Frontal cortex (tissue), 4 donors: Measurements from ENCODE around the gene MARS2. TPM values are rescaled to one million over a fixed set of nuclear protein-coding genes. Genes with fewer than 3 reads are reported as not detected.
"Not testable (repeated sequence)": the region's sequence is repeated elsewhere in the genome, so short reads cannot be mapped to it uniquely, and the experiment has no call there.

ENCODE experiments used
- DNase-seq, 2 donors: peaks; one replicate each; pipeline ENCODE4 v3.0.0; 2012; ENCODE audit warnings: low spot score in 2 of 2
- FAIRE-seq: peaks from 2 replicates; lab custom pipeline; 2012; peaks lifted over from hg19 to GRCh38; lab: Jason Lieb, UNC
- total RNA-seq: library from RNA; depleted of rRNA; stranded (reverse); fragments of >200 nt; gene quantifications from one replicate; pipeline ENCODE4 v1.2.3, GENCODE V29; 2014
- donor health status: control.
- donor health status: control.
- donor health status: control.

The MARS2 gene
- total RNA-seq: 9.8 TPM

DNA sequence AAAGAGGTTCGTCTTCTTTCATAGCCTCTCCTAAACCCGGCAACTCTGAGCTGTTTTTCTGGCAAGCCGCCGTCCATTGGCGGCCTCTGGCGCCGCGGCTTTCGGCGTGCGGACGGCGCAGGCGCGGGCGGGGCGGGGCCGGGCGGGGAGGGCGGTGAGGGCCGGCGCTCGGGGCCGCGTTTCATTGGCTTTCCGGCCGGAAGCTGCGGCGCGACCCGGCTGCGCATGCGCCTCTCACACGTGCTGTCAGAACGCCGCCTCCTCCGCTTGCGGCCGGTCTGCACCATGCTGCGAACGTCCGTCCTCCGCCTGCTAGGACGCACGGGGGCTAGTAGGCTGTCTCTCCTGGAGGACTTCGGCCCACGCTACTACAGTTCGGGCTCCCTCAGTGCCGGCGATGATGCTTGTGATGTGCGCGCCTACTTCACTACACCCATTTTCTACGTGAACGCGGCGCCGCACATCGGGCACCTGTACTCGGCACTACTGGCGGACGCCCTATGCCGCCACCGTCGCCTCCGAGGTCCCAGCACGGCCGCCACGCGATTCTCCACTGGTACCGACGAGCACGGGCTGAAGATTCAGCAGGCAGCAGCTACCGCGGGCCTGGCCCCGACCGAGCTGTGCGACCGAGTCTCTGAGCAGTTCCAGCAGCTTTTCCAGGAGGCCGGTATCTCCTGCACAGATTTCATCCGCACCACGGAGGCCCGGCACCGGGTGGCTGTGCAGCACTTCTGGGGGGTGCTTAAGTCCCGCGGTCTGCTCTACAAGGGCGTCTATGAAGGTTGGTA is at the start of gene MARS2:
TSS of gene MARS2 (plus strand) at position 249 of the 791 bp plus-strand sequence. CDS start at position 286, 37 bp downstream.
- peak; percentile 88 to 94 for DNase-seq
- FAIRE-seq: no peak

DNA sequence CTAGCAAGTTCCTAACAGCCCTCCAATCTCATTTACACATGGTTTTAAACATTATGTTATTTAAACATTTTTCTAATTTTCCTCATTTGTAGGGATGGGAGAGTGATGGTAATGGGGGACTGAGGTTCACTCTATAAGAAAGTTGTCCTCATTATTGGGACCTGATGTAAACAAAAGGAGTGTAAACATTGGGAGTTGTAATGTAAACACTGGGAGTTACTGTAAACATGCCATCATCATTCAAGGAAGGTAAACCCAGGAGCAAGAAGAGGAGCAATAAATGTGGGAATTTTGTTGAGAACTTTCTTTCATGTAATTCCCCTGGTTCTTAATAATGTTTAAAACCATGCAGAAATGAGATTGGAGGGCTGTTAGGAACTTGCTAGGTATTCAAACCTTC is 47.6 kb upstream of the MARS2 start:
- DNase-seq (no peak), FAIRE-seq (no peak)

DNA sequence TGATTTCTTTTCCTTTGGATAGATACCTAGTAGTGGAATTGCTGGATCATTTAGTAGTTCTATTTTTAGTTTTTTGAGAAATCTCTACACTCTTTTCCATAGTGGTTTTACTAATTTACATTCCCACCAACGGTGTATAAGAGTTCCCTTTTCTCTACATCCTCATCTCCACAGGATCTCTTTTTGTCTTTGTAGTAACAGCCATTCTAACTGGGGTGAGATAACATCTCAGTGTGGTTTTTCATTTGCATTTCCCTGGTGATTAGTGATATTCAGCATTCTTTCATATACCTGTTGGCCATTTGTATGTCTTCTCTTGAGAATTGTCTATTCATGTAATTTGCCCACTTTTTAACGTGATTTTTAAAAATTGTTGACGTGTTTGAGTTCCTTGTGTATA is 43.5 kb upstream of the MARS2 start:
- FAIRE-seq (no peak), DNase-seq (no peak)

DNA sequence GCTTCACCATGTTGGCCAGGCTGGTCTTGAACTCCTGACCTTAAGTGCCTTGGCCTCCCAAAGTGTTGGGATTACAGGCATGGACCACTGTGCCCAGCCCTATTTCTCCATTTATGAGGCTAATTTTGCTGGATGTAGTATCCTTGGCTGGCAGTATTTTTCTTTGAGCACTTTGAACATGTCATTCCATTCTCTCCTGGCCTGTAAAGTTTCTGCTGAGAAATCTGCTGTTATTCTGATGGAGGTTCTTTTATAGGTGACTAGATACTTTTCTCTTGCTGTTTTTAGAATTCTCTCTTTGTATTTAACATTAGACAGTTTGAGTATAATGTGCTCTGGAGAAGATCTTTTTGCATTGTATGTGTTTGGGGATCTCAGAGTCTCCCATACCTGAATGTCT is 38.9 kb upstream of the MARS2 start:
- DNase-seq (no peak), FAIRE-seq (no peak)

DNA sequence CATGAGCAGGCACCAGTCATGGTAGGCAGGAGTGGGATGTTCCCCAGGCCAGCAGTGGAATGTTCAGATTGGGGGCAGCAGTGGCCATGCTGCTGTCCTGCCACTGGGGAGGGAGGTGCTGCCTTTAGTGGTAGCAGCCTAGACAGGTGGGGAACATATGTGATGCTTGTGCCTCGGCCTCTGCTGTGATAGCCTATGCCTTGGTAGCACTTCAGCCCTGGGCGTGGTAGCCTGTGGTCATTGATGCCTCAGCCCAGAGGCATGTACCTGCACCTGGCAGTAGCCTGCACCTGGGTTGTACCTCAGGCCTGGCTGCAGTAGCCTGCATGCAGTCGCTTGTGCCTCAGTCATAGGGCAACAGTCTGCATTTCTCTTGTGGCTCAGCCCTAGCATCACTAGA is 36.9 kb upstream of the MARS2 start:
- DNase-seq: no peak
- FAIRE-seq: no peak

DNA sequence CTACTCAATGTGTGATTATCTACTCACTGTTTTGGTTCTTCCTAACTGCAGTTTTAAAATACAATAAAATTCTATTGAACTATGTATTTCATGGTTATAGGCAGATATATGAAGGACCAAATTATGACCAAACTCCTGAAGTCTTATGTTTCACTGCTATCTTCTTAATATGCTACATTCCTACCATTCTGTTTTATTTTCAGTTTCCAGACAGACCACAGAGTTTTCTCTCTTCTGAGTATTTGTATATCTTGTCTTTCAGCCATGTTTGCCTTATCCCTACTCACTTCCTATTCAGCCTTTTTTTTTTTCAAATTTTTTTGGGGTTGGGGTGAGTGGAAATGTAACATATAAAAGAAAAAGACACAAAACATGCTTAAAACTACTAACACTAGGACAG is 36.1 kb upstream of the MARS2 start:
- DNase-seq: no peak
- no peak for FAIRE-seq

DNA sequence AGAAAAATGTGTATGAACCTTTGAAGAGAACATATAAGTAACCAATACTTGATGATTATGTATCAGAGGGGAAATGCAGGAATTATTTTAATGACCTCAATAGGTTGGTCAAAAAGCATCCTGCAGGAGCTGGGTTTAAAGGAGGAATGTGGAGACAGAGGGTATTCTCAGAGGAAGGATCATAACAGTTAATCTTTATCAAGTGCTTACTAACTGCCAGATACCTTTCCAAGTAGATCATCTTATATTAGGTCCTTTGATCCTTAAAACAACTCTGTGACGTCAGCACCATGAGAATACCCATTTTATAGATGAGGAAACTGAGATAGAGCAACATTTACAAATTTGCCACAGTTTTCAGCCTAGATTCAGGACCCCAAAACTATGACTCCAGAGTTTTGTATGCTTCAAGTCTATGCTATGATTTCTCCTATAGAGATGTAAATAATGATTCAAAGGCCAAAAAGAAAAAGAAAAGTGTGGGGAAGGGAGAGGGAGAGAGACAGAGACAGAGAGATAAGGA is 32.7 kb upstream of the MARS2 start:
- FAIRE-seq: no peak

DNA sequence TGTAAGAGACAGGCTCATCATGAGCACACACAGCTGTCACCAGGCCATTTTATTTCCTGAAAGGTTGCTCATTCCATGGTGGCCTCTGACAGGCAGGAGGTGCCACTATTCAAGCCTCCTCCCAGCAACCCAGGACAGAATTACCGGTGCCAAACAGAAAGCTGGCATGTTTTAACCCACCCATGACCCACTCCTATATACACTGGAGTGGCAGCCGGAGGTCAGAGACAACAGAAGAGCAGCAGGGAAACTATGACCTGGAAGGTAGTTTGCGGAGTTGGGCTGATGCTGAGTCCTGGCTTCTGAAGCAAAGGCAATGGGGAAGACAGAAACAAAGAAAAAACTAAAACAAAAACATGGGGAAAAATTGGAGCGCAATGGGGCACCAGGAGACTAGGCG is 32.1 kb upstream of the MARS2 start:
- DNase-seq: no peak

More for the DNA sequence above, 32.7 kb upstream of the MARS2 start:
- DNase-seq: no peak

DNA sequence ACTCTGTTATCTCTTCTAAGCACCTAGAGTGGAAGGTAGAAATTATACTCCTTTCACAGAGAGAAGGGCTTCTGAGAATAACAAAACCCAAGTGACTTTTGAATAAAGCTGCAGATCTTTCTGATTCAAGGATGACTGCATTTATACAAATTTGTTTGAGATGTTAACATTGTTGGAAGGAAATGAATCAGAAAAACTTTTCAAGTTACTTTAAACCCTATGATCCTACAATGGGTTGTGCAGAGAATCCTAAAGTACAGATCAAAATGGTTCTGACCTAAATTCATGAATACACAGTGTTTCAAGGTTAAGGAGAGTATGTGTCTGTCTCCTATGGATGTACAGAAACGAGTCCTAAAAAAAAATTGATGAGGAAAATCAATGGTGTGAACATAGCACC is 31.6 kb upstream of the MARS2 start:
- FAIRE-seq: no peak
- DNase-seq: no peak

More for the DNA sequence above, 32.1 kb upstream of the MARS2 start:
- FAIRE-seq: no peak

DNA sequence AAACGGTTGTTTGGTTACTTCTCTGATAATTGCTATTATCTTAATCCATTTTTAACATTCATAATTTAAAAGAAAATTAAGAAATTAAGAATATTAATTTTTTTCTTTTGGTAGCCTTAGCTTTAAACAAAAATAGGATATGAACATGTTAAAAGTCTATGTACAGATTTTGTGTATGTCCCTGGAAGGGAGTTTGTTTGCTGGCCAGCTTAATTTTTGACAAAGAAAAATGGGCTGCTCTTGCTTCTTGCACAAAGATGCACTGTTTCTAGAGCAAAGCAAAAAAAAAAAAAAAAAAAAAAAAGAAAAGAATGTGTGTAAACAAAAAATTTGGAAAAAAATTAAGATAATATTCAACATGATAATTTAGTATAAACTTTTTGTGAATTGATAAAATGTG is 31.1 kb upstream of the MARS2 start:
- FAIRE-seq (peak; percentile 93), DNase-seq (no peak)

DNA sequence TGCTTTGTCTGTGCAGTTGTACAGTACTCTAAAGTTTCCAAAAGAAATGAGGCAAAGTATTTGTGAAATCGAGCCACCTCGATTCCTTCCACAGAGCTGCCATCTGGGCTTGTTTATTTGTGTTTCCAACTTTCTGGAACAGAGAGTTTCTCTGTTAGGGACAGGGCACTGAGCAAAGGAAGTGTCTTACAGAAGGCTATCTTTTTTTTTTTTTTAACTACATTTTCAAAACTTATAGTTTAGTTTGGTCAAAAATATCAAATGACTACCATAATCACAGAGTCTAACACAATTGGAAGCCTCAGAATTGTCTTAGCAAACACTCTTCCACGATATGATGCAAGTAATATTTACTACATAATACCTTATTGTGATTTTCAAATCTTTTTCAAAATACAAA is 30.6 kb upstream of the MARS2 start:
- FAIRE-seq (peak; percentile 36), DNase-seq (peak in 1 of 2 donors; percentile 13)

DNA sequence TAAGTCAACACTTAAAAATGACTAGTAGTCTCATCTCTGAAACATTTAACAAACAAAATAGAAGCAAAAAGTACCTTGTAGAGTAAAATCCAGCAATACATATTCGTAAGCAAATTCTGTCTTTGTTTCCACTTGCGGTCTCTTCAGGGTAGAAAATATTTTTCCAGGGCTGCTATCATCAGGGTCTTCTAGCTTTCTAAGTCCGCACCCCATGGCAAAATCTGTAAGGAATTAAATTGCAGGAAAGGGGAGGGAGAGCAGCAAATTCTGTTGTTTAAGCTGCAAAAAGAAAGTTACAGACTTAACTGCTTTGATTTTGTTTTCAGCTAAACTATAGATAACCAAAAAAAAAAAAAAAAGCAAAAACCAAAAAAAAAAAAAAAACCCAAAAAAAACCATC is 29.9 kb upstream of the MARS2 start, which contains the start of gene RFTN2:
TSS of gene RFTN2 (minus strand) at position 342 of the 400 bp plus-strand sequence. CDS start at position 213, 129 bp downstream.
- FAIRE-seq (no peak), DNase-seq (no peak)

DNA sequence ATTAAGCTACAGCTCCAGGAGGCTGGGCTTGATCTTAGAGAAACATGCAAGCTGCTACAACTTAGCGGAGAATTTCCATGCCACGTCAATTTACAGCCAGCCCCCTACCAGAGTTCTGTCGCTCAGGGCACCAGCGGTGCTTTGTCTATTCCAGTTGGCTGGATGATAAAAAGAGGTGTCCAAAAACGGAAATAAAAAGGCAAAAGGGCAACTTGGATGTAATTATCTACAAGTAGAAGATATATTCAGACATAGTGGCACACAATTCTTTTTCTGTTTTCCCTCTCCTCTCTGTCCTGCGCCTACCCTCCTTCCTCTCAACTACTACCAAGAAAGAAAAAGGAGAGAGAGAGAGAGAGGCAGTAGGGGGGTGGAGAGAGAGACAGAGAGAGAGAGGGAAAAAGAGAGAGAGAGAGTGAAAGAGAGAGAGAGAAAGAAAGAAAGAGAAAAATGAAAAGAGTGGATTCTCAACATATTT is 29.4 kb upstream of the MARS2 start:
- no peak for DNase-seq
- no peak for FAIRE-seq

DNA sequence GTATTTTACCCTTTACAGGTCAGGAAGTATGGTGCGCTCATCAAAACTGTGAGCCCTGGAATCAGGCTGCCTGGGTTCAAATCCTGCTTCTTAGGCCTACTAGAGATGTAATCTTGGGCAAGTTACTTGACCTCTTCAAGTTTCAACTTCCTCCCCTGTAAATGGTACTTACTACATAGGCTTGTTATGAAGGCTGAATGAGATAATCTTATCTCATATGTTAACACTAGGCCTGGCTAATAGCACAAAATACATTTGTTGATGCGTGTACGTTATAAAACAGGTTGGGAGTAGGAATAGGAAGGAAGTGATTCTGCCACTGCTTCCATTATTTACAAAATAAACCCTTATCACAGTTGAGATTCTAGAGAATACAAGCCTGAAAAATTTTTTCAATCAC is 28.1 kb upstream of the MARS2 start:
- FAIRE-seq: no peak
- DNase-seq: no peak

DNA sequence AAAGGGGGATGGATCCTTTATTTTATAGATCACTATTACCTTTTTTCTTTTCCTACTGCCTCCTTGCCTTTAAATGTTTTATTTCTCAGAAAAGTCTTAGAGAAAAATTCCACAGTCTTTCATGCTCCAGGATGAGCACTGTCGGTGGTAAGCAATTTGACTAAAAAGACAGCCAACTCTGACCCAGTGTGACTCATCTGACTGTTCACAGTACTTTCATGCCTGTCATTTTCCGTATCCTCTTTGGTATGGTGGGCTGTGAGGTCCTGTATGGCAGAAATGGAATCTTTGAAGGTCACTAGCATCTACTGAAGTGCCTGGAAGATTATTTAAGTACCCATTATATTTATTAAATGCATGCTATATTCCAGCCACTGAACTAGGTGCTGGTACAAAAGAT is 27.7 kb upstream of the MARS2 start:
- DNase-seq: no peak
- no peak for FAIRE-seq

DNA sequence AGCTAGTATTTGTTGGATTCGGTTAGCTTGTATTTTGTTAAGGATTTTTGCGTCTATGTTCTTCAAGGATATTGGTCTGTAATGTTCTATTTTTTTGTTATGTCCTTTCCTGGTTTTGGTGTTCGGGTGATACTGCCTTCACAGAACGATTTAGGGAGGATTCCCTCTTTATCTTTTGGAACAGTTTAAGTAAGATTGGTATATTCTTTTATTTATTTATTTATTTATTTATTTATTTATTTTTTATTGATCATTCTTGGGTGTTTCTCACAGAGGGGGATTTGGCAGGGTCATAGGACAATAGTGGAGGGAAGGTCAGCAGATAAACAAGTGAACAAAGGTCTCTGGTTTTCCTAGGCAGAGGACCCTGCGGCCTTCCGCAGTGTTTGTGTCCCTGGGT is 10.0 kb upstream of the MARS2 start:
- not testable (repeated sequence) for FAIRE-seq, DNase-seq

DNA sequence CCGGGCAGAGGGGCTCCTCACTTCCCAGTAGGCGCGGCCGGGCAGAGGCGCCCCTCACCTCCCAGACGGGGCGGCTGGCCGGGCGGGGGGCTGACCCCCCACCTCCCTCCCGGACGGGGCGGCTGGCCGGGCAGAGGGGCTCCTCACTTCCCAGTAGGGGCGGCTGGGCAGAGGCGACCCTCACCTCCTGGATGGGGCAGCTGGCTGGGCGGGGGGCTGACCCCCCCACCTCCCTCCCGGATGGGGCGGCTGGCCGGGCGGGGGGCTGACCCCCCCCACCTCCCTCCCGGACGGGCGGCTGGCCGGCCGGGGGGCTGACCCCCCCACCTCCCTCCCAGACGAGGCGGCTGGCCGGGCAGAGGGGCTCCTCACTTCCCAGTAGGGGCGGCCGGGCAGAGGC is 9.2 kb upstream of the MARS2 start:
- FAIRE-seq, DNase-seq: not testable (repeated sequence)

DNA sequence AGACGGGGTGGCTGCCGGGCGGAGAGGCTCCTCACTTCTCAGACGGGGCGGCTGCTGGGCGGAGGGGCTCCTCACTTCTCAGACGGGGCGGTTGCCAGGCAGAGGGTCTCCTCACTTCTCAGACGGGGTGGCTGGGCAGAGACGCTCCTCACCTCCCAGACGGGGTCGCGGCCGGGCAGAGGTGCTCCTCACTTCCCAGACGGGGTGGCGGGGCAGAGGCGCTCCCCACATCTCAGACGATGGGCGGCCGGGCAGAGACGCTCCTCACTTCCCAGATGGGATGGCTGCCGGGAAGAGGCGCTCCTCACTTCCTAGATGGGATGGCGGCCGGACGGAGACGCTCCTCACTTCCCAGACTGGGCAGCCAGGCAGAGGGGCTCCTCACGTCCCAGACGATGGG is 8.6 kb upstream of the MARS2 start:
- FAIRE-seq, DNase-seq: not testable (repeated sequence)

DNA sequence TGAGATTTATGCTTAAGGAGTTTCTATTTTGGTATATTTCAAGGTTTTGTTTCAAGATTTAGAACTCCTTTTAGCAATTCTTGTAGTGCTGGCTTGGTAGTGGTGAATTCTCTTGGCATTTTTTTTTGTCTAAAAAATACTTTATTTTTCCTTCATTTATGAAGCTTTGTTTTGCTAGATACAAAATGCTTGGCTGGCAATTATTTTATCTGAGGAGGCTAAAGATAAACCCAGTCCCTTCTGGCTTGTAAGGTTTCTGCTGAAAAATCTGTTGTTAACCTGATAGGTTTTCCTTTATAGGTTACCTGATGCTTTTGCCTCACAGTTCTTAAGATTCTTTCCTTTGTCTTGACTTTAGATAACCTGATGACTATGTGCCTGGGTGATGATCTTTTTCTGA is 5.4 kb upstream of the MARS2 start:
- not testable (repeated sequence) for DNase-seq, FAIRE-seq

DNA sequence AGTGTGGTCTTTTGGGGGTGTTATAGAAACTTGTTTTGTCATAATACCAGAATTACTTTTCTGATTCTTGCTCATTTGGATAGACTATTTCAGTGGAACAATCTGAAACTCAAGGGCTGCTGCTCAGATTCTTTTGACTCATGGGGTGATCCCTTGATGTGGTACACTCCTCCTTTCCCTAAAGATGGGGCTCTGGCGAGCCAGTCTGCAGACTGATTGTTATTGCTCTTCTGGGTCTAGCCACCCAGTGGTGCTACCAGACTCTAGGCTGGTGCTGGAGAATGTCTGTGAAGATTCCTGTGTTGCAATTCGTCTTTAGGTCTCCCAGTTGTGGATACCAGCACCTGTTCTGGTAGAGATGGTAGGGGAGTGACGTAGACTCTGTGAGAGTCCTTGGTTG is 4.2 kb upstream of the MARS2 start:
- DNase-seq: no peak
- no peak for FAIRE-seq

DNA sequence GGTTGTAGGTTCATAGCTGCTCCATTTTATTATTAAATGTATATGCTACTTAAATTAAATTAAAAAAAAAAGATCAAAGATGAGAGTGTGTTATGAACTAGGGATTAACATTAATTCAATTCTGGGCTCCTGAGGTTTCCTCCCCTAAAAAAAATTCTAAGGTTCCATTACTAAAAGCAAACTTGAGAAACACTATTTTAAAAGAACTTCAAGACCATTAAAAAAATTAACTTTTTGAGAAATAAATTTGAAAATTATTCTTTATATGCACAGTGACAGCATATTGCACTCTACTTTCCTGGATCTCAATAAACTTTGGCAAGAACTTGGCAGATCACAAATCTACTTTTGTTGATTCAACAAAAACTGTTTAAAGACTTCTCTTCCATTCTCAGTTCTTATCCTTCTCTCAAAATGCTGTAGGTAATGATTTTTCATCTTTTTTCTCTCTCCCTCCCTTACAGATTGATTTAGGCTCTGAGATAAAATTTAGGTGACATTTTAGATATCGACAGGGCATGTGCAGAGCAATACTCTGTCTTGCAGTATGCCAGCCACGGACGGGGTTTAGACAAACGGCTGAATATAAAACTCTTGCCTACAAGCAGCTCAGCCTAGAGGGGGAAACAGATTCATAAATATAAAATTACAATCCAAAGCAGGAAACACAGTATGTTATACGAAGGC is 592 bp upstream of the MARS2 start:
- no peak for FAIRE-seq
- no peak for DNase-seq
